Inflammatory macrophage treated with lipopolysaccharide for 4 hours (primary cell): Measurements from ENCODE around the gene HM13.
"Not testable (repeated sequence)": the region's sequence is repeated elsewhere in the genome, so short reads cannot be mapped to it uniquely, and the experiment has no call there.

Experiments
- DNase-seq: peaks from one replicate; pipeline ENCODE4 v3.0.0-alpha.2; 2020

The HM13 gene

DNA sequence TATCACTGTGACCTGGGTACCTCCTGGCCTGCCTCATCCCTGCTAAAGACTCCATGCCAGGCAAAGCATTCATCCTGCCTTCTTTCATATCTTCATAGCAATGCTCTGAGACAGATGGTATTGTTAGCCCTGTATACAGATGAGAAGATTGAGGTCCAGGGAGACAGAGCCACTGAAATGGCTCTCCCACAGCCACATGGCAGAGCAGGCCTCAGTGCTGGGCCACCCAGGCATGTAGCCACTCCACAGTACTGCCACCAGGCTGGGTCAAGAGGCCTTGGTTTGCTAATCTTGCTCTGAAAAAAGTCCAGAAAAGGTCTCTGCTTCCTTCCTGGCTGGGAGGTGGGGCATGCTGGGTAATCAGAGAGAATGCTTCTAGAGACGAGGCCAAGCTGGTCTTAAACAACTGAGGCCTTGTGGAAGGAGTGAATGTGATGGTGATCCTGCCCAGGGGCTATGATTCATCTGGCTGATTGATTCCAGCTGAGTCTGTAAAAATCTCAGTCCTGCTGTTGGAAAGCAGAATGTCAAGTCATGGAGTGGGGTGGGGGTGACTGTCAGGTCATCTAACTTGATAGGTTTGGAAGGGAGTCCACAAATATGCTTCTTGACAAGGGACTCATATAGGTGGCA is 29.8 kb downstream of the HM13 start:
- no peak for DNase-seq

DNA sequence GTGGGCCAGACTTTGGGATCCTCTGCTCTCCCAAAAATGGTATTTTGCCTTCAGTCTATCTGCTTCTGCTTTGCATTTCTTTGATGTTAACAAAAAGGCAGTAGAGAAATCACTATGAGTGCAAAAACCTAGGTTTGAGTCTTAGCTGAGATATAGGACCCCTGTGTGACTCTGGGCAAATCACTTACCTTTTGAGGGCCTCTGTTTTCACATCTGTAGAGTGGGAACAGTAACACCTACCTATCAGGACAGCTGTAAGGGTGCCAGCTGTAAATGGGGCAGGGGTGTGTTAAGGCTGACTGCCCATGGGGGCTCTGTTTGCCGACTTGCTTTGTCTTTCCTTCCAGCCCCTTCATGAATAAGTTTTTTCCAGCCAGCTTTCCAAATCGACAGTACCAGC is 30.4 kb downstream of the HM13 start:
- DNase-seq, result no peak

DNA sequence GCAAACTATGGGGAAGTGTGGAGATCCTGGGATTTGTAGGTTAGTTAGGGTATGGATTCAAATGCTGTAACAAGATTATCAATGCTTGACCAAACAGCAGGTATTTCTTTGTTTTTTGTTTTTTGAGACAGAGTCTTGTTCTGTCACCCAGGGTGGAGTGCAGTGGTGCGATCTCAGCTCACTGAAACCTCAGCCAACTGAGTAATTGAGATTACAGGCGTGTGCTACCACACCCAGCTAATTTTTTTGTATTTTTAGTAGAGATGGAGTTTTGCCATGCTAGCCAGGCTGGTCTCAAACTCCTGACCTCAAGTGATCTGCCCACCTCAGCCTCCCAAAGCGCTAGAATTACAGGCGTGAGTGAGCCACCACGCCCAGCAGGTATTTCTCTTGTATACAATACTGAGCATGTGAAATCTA is 31.4 kb downstream of the HM13 start:
- not testable (repeated sequence) for DNase-seq

DNA sequence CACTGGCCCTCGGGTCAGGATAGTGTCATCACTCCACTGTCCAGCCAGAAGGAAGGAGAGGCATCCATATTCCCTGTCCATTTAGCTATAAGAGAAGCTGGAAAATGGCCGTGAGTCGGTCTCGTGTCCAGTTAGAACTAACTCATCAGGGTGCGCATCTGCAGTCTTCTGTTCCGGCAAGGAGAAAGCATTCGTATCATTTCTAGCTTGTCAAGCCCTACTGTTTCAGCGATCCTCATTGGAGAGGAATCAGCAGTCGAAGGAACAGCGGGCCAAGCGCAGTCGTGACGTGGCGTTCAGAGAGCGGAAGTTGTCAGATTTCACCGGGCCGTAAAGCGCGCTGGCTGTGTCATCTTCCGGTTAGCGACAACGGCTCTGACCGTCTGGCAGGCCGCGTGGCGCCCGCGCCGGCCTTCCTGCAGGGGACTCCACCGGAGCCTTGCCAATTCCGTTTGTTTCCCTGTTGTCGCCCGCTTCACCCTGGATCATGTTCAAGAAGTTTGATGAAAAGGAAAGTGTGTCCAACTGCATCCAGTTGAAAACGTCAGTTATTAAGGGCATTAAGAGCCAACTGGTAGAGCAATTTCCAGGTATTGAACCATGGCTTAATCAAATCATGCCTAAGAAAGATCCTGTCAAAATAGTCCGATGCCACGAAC is 32.9 kb downstream of the HM13 start:
- peak; percentile 86 for DNase-seq

DNA sequence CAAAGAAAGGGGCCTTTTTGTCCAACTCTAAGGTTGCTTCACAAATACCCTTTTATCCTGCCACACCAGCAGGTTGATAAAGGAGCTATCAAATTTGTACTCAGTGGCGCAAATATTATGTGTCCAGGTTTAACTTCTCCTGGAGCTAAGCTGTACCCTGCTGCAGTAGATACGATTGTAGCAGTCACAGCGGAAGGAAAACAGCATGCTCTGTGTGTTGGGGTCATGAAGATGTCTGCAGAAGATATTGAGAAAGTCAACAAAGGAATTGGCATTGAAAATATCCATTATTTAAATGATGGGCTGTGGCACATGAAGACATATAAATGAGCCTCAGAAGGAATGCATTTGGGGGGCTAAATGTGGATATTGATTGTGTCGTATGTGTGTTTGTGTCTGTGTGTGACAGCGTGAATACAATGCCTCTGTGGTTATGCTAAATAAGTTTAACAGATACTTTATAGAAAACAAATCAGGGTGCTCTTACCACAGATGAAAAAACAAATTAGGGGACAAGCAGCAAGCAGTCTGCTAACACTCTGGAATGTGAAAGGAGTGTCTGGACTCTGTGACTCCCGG is 33.6 kb downstream of the HM13 start:
- no peak for DNase-seq

DNA sequence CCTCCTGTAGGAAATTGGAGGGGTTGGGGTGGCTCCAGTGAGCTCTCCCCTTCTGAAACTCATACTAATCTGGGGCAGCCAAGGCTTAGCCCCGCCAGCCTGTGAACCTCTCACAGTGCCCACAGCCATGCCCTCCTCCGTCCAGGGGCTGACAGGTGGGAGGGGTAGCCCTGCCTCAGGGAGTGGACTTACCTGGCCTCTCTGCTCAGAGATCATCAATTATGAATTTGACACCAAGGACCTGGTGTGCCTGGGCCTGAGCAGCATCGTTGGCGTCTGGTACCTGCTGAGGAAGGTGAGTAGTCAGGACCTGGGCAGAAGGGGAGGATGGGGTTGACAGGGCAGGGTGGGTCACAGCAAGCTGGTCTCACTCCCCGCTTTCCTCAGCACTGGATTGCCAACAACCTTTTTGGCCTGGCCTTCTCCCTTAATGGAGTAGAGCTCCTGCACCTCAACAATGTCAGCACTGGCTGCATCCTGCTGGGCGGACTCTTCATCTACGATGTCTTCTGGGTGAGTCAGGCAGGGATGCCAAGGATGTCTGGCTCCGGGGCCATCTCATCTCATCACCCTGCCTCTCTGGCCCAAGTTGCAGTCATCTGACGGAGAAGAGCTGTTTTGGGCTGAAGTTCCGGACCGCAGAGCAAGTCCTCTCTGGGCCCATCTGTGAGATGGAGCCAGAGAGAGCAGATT is 34.7 kb downstream of the HM13 start:
- no peak for DNase-seq

DNA sequence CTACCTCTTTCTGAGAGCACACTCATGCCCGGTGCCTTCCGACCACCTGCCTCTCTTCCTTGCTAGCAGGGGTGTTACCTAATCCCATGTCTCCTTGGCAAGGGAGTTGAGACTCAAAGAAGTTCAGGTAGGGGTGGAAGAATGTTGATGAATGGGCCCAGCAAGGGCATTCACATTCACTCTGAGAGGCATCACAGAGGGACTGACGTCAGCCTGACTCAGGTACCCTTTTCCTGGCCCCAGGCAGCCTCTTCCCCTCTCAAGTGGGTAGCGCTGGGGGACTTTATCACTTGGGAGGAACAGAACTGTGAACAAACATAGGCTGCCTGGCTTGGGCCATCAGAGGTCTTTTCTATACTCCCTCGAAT is 35.3 kb downstream of the HM13 start:
- no peak for DNase-seq

DNA sequence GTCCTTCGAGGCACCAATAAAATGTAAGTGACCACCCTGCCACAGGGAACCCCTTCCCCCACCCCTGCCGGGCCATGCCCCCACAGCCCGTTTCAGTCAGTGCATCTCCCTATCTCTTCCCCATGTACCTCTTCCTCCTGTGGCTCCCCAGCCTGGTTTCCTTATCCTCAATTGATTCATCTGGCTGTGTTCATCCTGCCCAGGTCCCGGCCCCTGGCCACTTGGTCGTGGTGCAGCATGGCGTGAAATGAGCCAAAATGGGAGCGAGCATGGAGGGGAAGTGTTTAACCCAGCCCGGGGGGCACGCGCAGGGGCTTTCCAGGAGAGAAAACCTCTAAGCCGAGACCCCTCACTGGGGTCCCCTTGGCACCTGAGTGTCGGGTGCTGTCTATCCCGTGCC is 35.9 kb downstream of the HM13 start:
- DNase-seq, result no peak

DNA sequence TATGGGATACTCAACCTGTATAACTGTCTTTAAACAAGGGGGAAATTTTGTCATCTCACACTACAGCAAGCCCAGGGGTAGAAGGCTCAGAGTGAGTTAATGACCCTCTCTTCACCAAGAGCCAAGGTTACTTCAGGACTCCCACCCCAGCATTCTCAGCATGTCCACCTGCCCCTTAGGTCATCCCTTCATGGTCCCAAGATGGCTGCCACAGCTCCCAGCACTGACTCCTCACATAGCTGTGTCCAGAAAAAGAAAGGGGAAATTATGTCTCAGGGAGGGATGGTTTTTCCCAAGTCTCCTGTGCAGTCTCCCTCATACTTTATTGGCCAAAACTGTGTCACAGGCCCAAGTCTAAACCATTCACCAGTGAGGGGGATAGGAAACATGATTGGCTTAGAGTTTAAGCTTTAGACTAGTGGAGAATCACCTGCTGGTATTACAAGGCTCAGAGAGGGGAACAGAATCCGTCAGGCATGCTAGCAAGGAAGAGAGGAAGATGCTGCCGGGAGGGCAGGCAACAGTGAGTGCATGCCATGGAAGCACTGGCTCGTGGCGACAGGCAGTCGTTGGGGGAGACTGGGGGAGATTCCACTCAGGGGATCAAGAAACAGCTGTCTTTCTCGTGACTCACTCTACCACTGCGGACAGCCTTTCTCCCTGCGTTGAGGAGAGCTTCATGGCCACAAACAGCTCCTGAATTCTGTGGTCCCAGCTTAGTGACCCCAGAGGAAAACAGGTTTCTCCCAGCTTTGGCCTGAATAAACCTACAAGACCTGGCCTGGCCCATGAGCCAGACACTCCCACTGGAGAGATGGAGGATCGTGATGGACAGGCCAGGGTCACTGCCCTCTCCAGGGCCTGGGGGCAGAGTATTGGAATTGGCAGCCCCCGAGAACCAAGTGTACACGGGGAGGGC is 37.2 kb downstream of the HM13 start:
- DNase-seq, result no peak

DNA sequence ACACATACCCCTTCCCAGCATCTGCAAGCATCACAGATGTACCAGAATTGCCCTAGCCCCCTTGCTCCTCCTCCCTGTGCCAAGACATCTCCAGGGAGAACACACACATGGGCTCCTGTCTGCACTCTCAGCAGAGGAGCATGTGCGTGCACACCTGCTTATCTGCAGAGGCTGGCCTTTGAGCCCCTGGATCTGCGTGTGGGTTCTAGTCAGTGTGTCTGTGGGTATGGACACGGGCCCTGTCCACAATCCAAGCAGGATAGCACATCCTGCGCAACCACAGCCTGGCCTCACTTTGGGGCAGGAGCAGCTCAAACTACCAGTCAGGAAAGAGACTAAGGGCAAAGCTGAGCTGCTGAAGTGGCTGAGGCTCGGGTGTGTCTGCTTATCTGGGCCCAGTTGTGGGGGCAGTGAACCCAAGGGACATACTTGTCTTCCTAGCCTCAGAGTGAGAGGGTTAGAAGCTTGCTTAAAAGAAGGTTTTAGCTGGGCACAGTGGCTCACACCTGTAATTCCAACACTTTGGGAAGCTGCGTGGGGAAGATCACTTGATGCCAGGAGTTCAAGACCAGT is 41.0 kb downstream of the HM13 start:
- no peak for DNase-seq

DNA sequence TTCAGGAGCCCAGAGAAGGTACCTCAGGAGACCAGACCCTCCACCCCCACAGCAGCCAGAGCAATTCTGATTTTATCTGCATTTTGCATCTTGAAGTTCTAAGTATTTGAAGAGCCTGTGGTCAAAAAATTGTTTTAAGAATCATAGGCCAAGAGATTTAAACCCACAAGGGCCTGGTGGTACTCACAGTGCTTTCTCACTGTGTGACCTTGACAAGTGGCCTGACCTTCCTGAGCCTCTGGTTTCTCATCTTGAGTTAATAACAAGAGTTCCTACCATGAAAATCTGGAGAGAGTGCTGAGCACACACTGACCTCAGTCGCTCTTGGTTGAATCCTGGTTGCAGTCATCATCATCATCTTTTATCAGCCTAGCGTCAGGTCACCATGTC is 45.5 kb downstream of the HM13 start:
- DNase-seq, result no peak

DNA sequence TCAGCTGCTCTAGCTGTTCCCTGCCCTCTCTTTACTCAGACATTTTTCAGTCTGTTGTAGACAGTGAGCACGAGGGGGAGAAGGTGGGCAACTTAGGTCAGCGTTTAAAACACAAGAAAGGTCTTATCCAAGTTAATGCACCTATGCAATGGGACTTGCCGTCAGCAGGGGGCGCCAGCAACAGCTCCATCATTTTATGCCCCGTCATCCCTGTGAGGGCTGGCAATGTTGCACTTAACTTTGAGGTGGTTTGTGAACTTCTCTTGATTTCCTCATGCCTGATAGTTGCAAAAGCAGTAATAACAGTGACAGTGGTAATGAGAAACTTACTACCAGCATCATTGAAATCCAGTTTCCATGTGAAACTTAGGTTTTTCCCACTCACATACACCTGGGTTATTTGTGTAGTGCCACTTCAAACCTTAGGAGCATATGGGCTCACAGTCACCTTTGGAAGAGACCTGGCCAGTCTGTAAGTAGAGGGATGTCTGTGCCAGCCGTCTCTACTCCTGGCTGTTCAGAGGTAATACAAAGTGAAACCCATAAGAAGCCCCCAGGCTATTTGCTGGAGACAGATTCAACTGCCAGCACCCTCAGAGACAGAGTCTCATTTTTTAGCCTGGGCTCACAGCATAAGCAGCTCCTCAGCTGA is 46.0 kb downstream of the HM13 start:
- peak; percentile 90 for DNase-seq

DNA sequence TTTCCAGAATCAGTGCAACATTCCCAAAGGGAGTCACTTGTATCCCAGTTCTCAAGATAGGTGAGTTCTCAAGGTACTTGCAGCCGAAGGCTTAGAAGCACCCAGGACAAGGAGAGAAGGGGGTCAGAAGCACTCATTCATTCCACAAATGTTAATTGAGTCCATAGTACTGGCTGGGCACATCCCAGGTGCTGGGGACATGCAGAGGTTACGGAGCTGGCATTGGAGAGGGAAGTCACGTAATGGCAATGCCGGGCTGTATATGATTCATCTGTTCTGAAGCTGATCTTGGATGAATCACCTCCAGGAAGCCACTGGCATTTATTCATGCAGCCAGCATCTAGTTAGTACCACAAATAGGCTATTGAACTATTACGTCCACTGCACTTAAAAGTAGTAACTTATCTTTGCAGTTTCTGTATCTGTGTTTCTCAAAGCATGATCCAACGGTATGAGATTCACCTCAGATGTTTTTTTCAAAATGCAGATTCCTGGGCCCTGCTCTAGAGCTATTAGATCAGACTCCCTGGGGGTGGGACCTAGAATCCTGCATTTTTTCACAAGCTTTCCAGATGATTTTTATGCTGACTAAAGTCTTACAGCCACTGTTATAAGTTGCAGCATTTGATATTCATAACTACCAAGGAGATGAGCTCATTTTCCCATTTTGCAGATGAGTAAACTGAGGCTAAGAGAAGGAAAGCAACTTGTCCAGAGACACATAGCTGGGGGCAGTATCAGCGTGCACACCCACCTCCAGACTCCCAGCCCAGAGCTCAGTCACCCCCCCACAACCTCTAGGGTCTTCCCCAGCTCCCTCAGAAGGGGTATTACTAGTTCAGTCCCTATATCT is 46.7 kb downstream of the HM13 start:
- DNase-seq, result peak; percentile 86

DNA sequence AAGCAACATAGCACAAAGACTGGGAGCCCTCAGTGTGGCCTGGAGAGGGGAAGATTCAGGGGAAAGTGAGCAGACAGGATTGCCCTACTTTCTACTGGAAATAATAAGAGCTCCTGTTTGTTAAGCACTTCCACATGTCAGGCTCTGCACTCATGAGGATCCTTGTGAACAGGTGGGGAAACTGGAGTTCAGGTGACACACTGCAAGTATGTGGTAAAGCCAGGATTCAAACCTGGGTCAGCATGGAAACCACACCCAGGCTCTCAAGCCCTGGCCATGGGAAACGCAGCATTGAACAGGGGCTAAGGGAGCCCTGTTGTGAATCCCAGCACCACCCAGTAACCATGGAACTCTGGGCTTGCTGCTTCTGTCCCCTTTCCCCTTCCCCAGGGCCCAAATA is 48.0 kb downstream of the HM13 start:
- DNase-seq, result no peak

DNA sequence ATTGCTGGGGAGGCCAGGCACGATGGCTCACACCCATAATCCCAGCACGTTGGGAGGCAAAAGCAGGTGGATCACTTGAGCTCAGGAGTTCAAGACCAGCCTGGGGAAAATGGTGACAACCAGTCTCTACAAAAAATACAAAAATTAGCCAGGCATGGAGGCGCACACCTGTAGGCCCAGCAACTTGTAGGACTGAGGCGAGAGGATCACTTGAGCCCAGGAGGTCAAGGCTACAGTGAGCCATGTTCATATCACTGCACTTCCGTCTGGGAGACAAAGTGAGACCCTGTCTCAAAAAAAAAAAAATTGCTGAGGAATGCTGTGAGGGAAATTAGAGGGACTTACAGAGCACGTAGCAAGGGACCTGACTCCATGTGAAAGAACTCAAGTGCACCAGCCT is 50.0 kb downstream of the HM13 start:
- DNase-seq, result no peak

DNA sequence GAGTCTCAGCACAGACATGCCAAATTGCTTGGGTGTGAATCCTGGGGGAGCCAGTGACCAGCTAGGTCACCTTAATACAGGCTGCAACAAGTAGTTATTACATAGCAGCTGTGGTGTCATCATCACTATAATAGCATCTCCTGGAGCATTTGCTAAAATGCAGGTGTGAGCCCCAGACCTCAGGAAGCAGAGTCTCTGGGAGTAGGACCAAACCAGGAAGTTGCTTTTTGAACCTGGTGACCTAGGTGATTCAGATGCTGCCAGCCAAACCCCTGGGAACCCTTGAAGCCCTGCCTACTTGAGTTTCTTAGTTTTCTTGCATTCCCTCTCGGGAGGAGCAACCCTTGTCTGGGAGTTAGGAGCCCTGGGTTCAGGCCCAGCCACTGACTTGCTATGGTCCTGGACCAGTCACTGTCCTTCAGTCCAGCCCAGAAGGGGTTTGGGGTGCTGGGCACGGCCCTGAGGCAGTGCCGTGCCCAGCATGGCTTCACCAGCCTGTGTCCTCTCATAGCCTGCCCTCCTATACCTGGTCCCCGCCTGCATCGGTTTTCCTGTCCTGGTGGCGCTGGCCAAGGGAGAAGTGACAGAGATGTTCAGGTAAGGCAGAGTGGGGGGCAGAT is 51.6 kb downstream of the HM13 start:
- DNase-seq, result no peak

DNA sequence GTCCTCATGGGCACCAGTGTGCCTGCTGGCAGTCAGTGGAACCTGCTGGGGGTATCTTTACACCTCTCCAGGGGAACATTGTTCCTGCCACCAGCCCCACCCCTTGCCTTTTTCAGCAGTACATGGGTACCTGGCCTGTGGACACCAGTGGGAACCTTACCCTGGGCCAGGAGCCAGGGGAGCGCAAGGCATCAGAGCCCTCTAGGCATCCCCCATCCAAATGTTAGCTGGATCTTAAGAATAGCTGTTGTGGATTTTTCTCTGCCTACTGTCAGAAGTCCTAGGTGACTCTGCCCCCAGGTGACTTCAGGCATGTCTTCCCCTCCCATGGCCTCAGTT is 52.0 kb downstream of the HM13 start:
- DNase-seq, result no peak

DNA sequence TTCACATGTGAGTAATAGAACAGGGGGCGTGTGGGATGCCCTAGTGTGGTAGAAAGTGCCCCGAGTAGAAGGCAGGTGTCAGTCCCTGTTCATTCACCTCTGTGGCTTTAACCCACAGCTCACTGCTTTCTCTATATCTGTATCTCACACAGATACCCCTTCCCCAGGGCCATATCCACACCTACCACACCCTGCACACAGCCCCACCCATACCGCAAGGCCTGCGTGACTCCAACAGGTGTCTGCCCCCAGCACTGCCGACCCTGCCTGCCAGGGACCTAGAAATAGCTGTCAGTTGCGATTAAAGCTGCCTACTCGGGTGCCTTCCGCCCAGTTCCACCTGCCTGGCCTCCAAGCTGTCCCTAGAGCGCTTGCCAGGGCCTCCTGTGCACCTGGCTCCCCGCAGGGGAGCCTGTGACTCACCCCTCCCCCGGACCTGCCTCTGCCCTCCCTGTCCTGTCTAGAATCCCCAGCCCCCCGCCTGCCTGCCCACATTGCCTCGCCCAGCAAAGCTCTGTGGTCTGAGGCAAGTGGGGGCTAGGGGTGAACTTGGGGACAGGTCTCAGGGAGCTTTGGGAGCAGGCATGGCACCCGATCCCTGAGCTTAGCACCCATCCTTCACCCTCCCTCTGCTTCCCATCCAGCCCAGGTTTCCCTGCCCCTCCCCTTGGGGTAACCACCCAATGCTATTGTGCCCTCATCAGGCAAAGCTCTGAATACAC is 52.6 kb downstream of the HM13 start:
- no peak for DNase-seq

DNA sequence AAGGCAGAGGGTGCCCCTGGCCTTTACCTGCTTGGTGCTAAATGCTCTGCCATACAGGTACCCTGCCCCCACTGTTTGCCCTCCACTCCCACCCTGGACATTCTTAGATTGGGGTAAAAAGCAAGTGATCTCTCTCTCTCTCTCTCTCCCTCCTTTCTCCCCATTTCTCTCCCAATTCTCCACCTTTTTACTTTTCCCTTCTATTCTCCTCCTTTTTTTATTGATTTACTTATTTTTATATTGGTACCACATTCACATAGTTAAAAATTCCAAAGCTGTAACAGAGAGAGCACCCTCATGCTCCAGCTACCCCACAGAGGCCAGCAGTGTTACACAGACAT is 53.1 kb downstream of the HM13 start:
- no peak for DNase-seq

DNA sequence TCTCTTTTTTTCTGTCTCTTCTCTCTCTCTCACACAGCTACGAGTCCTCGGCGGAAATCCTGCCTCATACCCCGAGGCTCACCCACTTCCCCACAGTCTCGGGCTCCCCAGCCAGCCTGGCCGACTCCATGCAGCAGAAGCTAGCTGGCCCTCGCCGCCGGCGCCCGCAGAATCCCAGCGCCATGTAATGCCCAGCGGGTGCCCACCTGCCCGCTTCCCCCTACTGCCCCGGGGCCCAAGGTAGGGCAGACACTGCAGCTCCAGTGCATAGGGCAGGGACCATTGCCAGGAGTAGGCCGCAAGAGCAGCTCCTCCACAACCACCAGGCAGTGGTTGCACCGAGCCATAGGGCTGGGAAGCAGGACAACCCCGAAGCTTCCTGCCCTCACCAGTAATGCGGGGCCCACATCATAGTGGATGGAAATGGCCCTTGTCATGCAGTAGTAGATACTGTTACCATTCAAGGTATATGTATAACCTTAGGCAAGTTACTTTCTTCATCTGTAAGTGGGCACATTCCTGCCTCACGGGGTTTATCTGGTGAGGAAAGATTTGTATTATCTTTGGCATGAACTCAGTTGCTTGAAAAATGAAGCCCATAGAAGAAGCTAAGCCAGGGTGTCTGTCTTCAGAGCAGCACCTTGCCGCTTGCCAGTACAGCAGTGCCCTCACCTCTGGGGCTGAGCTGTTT is 53.9 kb downstream of the HM13 start:
- no peak for DNase-seq
